HCT116 (cell line): Measurements from ENCODE around the gene CTAGE1.

Source experiments
- ATF3 ChIP-seq: IDR thresholded peaks from 2 replicates; pipeline ENCODE4 v1.6.1; 2012
- CTCF ChIP-seq, 3 experiments: fragments of 200-600 bp in 1 of 3; sonication (generic) in 1 of 3; IDR thresholded peaks in 2 of 3; conservative IDR thresholded peaks in 1 of 3; 2 replicates each; pipeline ENCODE4 v1.5.1; 2012 to 2017; ENCODE audit warnings: low read depth in 2 of 3, low read length in 2 of 3, antibody characterized with exemption in 1 of 3, borderline replicate concordance in 1 of 3, control low read depth in 1 of 3, mild to moderate bottlenecking in 1 of 3, mixed read lengths in 1 of 3, mixed run types in 1 of 3, moderate library complexity in 1 of 3; ENCODE audit not compliant: insufficient read depth in 1 of 3
- EZH2 ChIP-seq: fragments of 200-600 bp; sonication (generic); IDR thresholded peaks from 2 replicates; pipeline ENCODE4 v1.6.1; 2017; ENCODE audit warnings: antibody characterized with exemption, mixed run types
- EZH2phosphoT487 ChIP-seq: fragments of 200-600 bp; IDR thresholded peaks from 2 replicates; pipeline ENCODE4 v1.6.1; 2018; ENCODE audit warnings: antibody characterized with exemption, borderline replicate concordance
- MAX ChIP-seq: IDR thresholded peaks from 2 replicates; pipeline ENCODE4 v1.6.1; 2012
- POLR2A ChIP-seq: IDR thresholded peaks from 2 replicates; pipeline ENCODE4 v1.7.0; 2011; ENCODE audit warnings: borderline replicate concordance; ENCODE audit not compliant: insufficient read depth, insufficient read length; ENCODE audit errors: extremely low read depth
- POLR2AphosphoS5 ChIP-seq: IDR thresholded peaks from 2 replicates; pipeline ENCODE4 v1.6.1; 2011; ENCODE audit warnings: mild to moderate bottlenecking, low read depth, low read length, moderate library complexity
- TCF7L2 ChIP-seq: IDR thresholded peaks from 2 replicates; pipeline ENCODE4 v1.7.0; 2011; ENCODE audit warnings: borderline replicate concordance, inconsistent platforms; ENCODE audit not compliant: insufficient read depth, insufficient read length; ENCODE audit errors: extremely low read depth
- YY1 ChIP-seq: IDR thresholded peaks from 2 replicates; pipeline ENCODE4 v1.6.1; 2011; ENCODE audit warnings: low read length, low read depth, moderate library complexity, mild to moderate bottlenecking; ENCODE audit not compliant: insufficient replicate concordance; ENCODE audit errors: extremely low read depth
- TF ChIP-seq, protein P1 (sequence below): IDR thresholded peaks from 2 replicates; pipeline ENCODE4 v1.6.1; 2012; ENCODE audit warnings: low read depth

DNA sequence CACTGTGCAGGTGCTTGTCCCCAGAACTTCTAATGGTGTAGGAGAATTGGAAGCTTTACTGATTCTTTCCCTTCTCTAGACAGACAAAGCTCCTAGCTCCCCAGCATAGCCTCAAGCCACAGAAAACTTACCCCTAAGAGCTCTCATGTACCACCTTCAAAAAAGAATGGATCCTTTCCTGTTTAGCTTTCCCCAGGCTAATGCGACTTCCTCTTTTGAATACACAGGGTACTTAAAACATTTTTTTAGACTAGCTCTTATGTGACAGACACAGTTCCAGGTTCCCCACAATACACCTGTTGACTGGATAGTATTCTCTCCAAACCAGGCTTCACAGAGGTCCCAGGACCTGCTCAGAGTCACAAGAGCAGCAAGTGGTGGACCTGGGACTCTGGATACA lies 8.3 kb downstream of the CTAGE1 start:
- TF ChIP-seq MAX (no peak), CTCF (IDR thresholded peaks at IDR 0.05 in 2 of 3, conservative IDR thresholded peaks at IDR 0.05 in 1 of 3; ENCODE audit: borderline replicate concordance in 1 of 3, insufficient read depth in 1 of 3, low read depth in 2 of 3, low read length in 2 of 3) (no peak), TCF7L2 (no peak), POLR2AphosphoS5 (no peak), POLR2A (no peak), EZH2 (no peak), YY1 (no peak), EZH2phosphoT487 (no peak), ATF3 (no peak)
- TF ChIP-seq, protein P1, sequence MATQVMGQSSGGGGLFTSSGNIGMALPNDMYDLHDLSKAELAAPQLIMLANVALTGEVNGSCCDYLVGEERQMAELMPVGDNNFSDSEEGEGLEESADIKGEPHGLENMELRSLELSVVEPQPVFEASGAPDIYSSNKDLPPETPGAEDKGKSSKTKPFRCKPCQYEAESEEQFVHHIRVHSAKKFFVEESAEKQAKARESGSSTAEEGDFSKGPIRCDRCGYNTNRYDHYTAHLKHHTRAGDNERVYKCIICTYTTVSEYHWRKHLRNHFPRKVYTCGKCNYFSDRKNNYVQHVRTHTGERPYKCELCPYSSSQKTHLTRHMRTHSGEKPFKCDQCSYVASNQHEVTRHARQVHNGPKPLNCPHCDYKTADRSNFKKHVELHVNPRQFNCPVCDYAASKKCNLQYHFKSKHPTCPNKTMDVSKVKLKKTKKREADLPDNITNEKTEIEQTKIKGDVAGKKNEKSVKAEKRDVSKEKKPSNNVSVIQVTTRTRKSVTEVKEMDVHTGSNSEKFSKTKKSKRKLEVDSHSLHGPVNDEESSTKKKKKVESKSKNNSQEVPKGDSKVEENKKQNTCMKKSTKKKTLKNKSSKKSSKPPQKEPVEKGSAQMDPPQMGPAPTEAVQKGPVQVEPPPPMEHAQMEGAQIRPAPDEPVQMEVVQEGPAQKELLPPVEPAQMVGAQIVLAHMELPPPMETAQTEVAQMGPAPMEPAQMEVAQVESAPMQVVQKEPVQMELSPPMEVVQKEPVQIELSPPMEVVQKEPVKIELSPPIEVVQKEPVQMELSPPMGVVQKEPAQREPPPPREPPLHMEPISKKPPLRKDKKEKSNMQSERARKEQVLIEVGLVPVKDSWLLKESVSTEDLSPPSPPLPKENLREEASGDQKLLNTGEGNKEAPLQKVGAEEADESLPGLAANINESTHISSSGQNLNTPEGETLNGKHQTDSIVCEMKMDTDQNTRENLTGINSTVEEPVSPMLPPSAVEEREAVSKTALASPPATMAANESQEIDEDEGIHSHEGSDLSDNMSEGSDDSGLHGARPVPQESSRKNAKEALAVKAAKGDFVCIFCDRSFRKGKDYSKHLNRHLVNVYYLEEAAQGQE = no peak
